Mammary epithelial cell (primary cell): ENCODE measurements around the gene HOXC4.

Experiments used
- CTCF ChIP-seq, 2 donors: IDR thresholded peaks in 1 of 2; conservative IDR thresholded peaks in 1 of 2; 2 replicates each; pipeline ENCODE4 v1.5.1; 2011 to 2012; ENCODE audit warnings: inconsistent platforms in 2 of 2, low read length in 2 of 2, mild to moderate bottlenecking in 2 of 2, control low read depth in 1 of 2, low read depth in 1 of 2; ENCODE audit not compliant: insufficient read depth in 1 of 2; ENCODE audit errors: extremely low read depth in 1 of 2
- EZH2 ChIP-seq: IDR thresholded peaks from 2 replicates; pipeline ENCODE4 v1.6.1; 2012; ENCODE audit warnings: low read length, inconsistent platforms, borderline replicate concordance

- no peak for TF ChIP-seq CTCF (conservative IDR thresholded peaks at IDR 0.05 in 1 of 2, IDR thresholded peaks at IDR 0.05 in 1 of 2; ENCODE audit: extremely low read depth in 1 of 2, insufficient read depth in 1 of 2, low read depth in 1 of 2, low read length in 2 of 2)
- no peak for TF ChIP-seq EZH2
These were observed 41.7 kb upstream of the HOXC4 start for GRCh38 chr12:54011665-54012532.
